ENCODE measurements around the gene SELENOO. TPM values are rescaled to one million over a fixed set of nuclear protein-coding genes. Genes with fewer than 3 reads are reported as not detected.

The SELENOO gene
- total RNA-seq, 3 donors from 2014 or later: 21.5 to 23.8 (median 23.1) TPM

- DNase-seq (peak; percentile 58 to 82 (median 77)), ATAC-seq (peak; percentile 3)
- peaks cover 45% of the 10 kb centered on the region for H3K4me1 ChIP-seq (ENCODE audit: low read depth)
- H3K9me3 ChIP-seq: no peaks in the 10 kb centered on the region
- no peaks in the 10 kb centered on the region for H3K36me3 ChIP-seq (ENCODE audit: low read depth)
- intact Hi-C loops (cut with DNase I, micrococcal nuclease): no loop called here
- TF ChIP-seq, protein P1, sequence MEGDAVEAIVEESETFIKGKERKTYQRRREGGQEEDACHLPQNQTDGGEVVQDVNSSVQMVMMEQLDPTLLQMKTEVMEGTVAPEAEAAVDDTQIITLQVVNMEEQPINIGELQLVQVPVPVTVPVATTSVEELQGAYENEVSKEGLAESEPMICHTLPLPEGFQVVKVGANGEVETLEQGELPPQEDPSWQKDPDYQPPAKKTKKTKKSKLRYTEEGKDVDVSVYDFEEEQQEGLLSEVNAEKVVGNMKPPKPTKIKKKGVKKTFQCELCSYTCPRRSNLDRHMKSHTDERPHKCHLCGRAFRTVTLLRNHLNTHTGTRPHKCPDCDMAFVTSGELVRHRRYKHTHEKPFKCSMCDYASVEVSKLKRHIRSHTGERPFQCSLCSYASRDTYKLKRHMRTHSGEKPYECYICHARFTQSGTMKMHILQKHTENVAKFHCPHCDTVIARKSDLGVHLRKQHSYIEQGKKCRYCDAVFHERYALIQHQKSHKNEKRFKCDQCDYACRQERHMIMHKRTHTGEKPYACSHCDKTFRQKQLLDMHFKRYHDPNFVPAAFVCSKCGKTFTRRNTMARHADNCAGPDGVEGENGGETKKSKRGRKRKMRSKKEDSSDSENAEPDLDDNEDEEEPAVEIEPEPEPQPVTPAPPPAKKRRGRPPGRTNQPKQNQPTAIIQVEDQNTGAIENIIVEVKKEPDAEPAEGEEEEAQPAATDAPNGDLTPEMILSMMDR (IDR thresholded peaks at IDR 0.05): no peak
- H3K4me3 ChIP-seq: peak overlapping the region; percentile 38
Observed at GRCh38 chr22:50186761-50187523, 13.9 kb upstream of the SELENOO start.

DNA sequence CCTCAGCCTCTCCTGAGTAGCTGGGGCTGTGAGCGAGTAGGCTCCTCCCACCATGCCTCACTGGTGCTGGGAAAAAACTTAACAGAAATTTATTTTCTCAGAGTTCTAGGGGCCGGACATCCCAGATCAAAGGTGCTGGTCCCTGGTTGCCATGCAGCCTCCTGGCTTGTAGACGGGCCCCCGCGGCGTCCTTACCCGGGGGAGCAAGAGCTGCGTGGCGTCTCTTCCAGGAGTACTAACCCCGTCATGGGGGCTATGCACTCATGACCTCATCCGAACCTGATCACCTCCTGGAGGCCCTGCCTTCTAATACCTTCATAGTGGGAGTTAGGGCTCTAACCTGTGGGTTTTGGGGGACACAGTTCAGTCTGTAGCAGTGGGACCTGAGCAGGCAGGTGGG is 12.5 kb upstream of the SELENOO start:
- H3K4me3 ChIP-seq: no peak overlapping the region
- H3K9me3 ChIP-seq: no peaks in the 10 kb centered on the region
- H3K36me3 ChIP-seq (ENCODE audit: low read depth): no peaks in the 10 kb centered on the region
- peak in 2 of 3 donors; percentile 7 to 56 for DNase-seq
- no peak for ATAC-seq
- H3K4me1 ChIP-seq (ENCODE audit: low read depth): peaks cover 51% of the 10 kb centered on the region
- TF ChIP-seq, protein P1 (IDR thresholded peaks at IDR 0.05): no peak
- intact Hi-C loops (cut with DNase I, micrococcal nuclease): no loop called here

GRCh38 chr22:50189184-50189848 is 11.5 kb upstream of the SELENOO start:
- Histone ChIP-seq H3K4me1 (ENCODE audit: low read depth) (peaks cover 51% of the 10 kb centered on the region), H3K36me3 (ENCODE audit: low read depth) (no peaks in the 10 kb centered on the region), H3K4me3 (no peak overlapping the region), H3K9me3 (no peaks in the 10 kb centered on the region)
- ATAC-seq: no peak
- TF ChIP-seq, protein P1 (IDR thresholded peaks at IDR 0.05): no peak
- peak; percentile 53 to 86 (median 63) for DNase-seq
- intact Hi-C loops (cut with DNase I, micrococcal nuclease): no loop called here

GRCh38 chr22:50189849-50190181 is 11.0 kb upstream of the SELENOO start:
- DNase-seq: no peak
- TF ChIP-seq, protein P1 (IDR thresholded peaks at IDR 0.05): no peak
- Histone ChIP-seq H3K4me3 (no peak overlapping the region), H3K4me1 (ENCODE audit: low read depth) (peaks cover 47% of the 10 kb centered on the region), H3K9me3 (no peaks in the 10 kb centered on the region), H3K36me3 (ENCODE audit: low read depth) (no peaks in the 10 kb centered on the region)
- ATAC-seq: peak; percentile 33
- intact Hi-C loops (cut with DNase I, micrococcal nuclease): no loop called here

GRCh38 chr22:50190182-50190940 is 10.4 kb upstream of the SELENOO start:
- ATAC-seq (peak; percentile 79), DNase-seq (peak; percentile 90 to 93 (median 93))
- intact Hi-C loops (cut with DNase I, micrococcal nuclease): no loop called here
- peak overlapping the region; percentile 30 for H3K4me3 ChIP-seq
- no peaks in the 10 kb centered on the region for H3K9me3 ChIP-seq
- TF ChIP-seq, protein P1 (IDR thresholded peaks at IDR 0.05): peak; percentile 56
- H3K36me3 ChIP-seq (ENCODE audit: low read depth): no peaks in the 10 kb centered on the region
- H3K4me1 ChIP-seq (ENCODE audit: low read depth): peaks cover 46% of the 10 kb centered on the region

Measured in mucosa of descending colon (tissue), 3 donors.